Measurements from ENCODE around the gene MYO7A.

The MYO7A gene

GRCh38 chr11:77088236-77089003 is 39.6 kb upstream of the MYO7A start:
- Histone ChIP-seq H3K4me2 (ENCODE audit: low read length, poor library complexity, severe bottlenecking) (no peak overlapping the region), H4K91ac (ENCODE audit: low read length) (no peak overlapping the region), H3K9me3 (ENCODE audit: control insufficient read depth, low read length) (no peaks in the 10 kb centered on the region), H3K27me3 (ENCODE audit: control insufficient read depth in 1 of 2, insufficient read depth in 1 of 2, low read length in 2 of 2) (no peaks in the 10 kb centered on the region), H3K79me1 (replicated peaks; ENCODE audit: low read length, poor library complexity, severe bottlenecking) (peaks cover 8% of the 10 kb centered on the region), H2AFZ (ENCODE audit: low read depth, low read length) (no peak overlapping the region), H3K27ac (ENCODE audit: low read length, poor library complexity, severe bottlenecking) (no peak overlapping the region), H3K4me3 (ENCODE audit: insufficient read depth in 1 of 2, low read depth in 1 of 2, low read length in 2 of 2) (no peak overlapping the region), H3K18ac (ENCODE audit: low read depth in 1 of 2, low read length in 2 of 2) (no peak overlapping the region), H4K8ac (ENCODE audit: low read length) (no peak overlapping the region), H3K23ac (ENCODE audit: low read length in 2 of 2) (no peak overlapping the region), H3K14ac (ENCODE audit: low read length in 2 of 2) (no peak overlapping the region), H2BK5ac (ENCODE audit: low read depth, low read length, poor library complexity, severe bottlenecking) (no peak overlapping the region), H3K9ac (ENCODE audit: low read length) (no peak overlapping the region), H3K4me1 (ENCODE audit: control insufficient read depth, insufficient read depth, low read depth, low read length) (peaks cover under 1% of the 10 kb centered on the region), H2BK15ac (ENCODE audit: low read depth, poor library complexity, severe bottlenecking) (no peak overlapping the region), H2AK5ac (ENCODE audit: low read length, severe bottlenecking) (no peak overlapping the region), H2BK12ac (ENCODE audit: low read length in 2 of 2) (no peak overlapping the region), H3K4ac (ENCODE audit: low read depth in 1 of 2, low read length in 2 of 2) (no peak overlapping the region), H3K36me3 (ENCODE audit: control insufficient read depth in 1 of 2, insufficient read depth in 2 of 2, low read depth in 1 of 2, low read length in 2 of 2) (peaks cover 32 to 58% of the 10 kb centered on the region in 2 experiments), H2BK120ac (ENCODE audit: low read depth, low read length) (no peak overlapping the region)
- no peak for DNase-seq
- 78% methylated on average over 9 of the region's 11 CpGs for WGBS

DNA sequence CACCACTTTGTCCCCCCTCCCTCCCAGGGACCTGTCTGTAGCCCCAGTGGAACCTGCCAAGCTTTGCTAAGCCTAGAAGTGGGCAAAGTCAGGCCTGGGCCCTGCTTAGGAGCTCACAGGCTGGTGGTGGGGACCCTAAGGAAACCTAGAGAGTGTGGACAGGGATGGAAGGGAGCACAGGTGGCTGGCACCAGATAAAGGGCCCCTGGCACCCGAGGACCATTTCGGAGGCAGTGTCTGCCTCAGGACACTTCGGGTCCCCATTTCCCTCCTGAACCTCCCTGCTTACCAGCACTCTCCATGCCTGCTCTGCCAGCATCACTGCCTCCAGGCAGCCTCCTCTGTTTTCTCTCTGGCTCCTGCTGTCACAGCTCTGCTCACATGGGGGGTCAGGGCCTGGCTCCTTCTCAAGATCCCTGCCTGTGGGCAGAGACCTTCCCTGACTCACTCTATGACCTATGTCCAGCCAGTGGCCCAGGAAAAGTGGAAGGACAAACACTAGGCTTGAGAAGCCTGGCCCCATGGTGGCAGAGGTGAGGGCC is 39.0 kb upstream of the MYO7A start:
- H3K4me3 ChIP-seq (ENCODE audit: insufficient read depth in 1 of 2, low read depth in 1 of 2, low read length in 2 of 2) = no peak overlapping the region
- WGBS = 94% methylated on average over 3 of the region's 3 CpGs

GRCh38 chr11:77090046-77090372 is 38.0 kb upstream of the MYO7A start:
- no peak overlapping the region for H2AFZ ChIP-seq (ENCODE audit: low read depth, low read length)
- no peak overlapping the region for H3K4me3 ChIP-seq (ENCODE audit: insufficient read depth in 1 of 2, low read depth in 1 of 2, low read length in 2 of 2)
- no peak overlapping the region for H3K27ac ChIP-seq (ENCODE audit: low read length, poor library complexity, severe bottlenecking)

More for the DNA sequence above, 39.0 kb upstream of the MYO7A start:
- H3K4me1 ChIP-seq (ENCODE audit: control insufficient read depth, insufficient read depth, low read depth, low read length) = no peaks in the 10 kb centered on the region
- H3K4me2 ChIP-seq (ENCODE audit: low read length, poor library complexity, severe bottlenecking) = no peak overlapping the region
- no peak overlapping the region for H3K23ac ChIP-seq (ENCODE audit: low read length in 2 of 2)
- H3K18ac ChIP-seq (ENCODE audit: low read depth in 1 of 2, low read length in 2 of 2) = no peak overlapping the region
- no peak overlapping the region for H3K4ac ChIP-seq (ENCODE audit: low read depth in 1 of 2, low read length in 2 of 2)
- H2AFZ ChIP-seq (ENCODE audit: low read depth, low read length) = no peak overlapping the region
- H3K36me3 ChIP-seq (ENCODE audit: control insufficient read depth in 1 of 2, insufficient read depth in 2 of 2, low read depth in 1 of 2, low read length in 2 of 2) = peaks cover 34 to 64% of the 10 kb centered on the region in 2 experiments
- no peak overlapping the region for H2BK12ac ChIP-seq (ENCODE audit: low read length in 2 of 2)
- H3K9me3 ChIP-seq (ENCODE audit: control insufficient read depth, low read length) = no peaks in the 10 kb centered on the region
- no peak overlapping the region for H2BK5ac ChIP-seq (ENCODE audit: low read depth, low read length, poor library complexity, severe bottlenecking)
- no peak overlapping the region for H2AK5ac ChIP-seq (ENCODE audit: low read length, severe bottlenecking)
- H3K27ac ChIP-seq (ENCODE audit: low read length, poor library complexity, severe bottlenecking) = no peak overlapping the region
- H3K9ac ChIP-seq (ENCODE audit: low read length) = no peak overlapping the region
- H4K91ac ChIP-seq (ENCODE audit: low read length) = no peak overlapping the region
- H4K8ac ChIP-seq (ENCODE audit: low read length) = no peak overlapping the region
- H3K79me1 ChIP-seq (replicated peaks; ENCODE audit: low read length, poor library complexity, severe bottlenecking) = peaks cover 5% of the 10 kb centered on the region
- no peak overlapping the region for H2BK120ac ChIP-seq (ENCODE audit: low read depth, low read length)
- H3K14ac ChIP-seq (ENCODE audit: low read length in 2 of 2) = peak overlapping the region in 1 of 2 experiments; percentile 8
- no peak for DNase-seq
- H3K27me3 ChIP-seq (ENCODE audit: control insufficient read depth in 1 of 2, insufficient read depth in 1 of 2, low read length in 2 of 2) = no peaks in the 10 kb centered on the region
- H2BK15ac ChIP-seq (ENCODE audit: low read depth, poor library complexity, severe bottlenecking) = no peak overlapping the region

GRCh38 chr11:77090373-77091111 is 37.5 kb upstream of the MYO7A start:
- H3K27me3 ChIP-seq (ENCODE audit: control insufficient read depth in 1 of 2, insufficient read depth in 1 of 2, low read length in 2 of 2) = no peaks in the 10 kb centered on the region
- no peak overlapping the region for H3K18ac ChIP-seq (ENCODE audit: low read depth in 1 of 2, low read length in 2 of 2)
- no peaks in the 10 kb centered on the region for H3K9me3 ChIP-seq (ENCODE audit: control insufficient read depth, low read length)
- WGBS = 73% methylated on average over 13 of the region's 13 CpGs
- no peak overlapping the region for H3K4ac ChIP-seq (ENCODE audit: low read depth in 1 of 2, low read length in 2 of 2)
- H3K14ac ChIP-seq (ENCODE audit: low read length in 2 of 2) = no peak overlapping the region
- H4K91ac ChIP-seq (ENCODE audit: low read length) = no peak overlapping the region
- no peak overlapping the region for H2AK5ac ChIP-seq (ENCODE audit: low read length, severe bottlenecking)
- no peak overlapping the region for H3K4me3 ChIP-seq (ENCODE audit: insufficient read depth in 1 of 2, low read depth in 1 of 2, low read length in 2 of 2)
- H3K36me3 ChIP-seq (ENCODE audit: control insufficient read depth in 1 of 2, insufficient read depth in 2 of 2, low read depth in 1 of 2, low read length in 2 of 2) = peaks cover 37 to 69% of the 10 kb centered on the region in 2 experiments
- no peaks in the 10 kb centered on the region for H3K4me1 ChIP-seq (ENCODE audit: control insufficient read depth, insufficient read depth, low read depth, low read length)
- H2BK120ac ChIP-seq (ENCODE audit: low read depth, low read length) = no peak overlapping the region
- H2AFZ ChIP-seq (ENCODE audit: low read depth, low read length) = no peak overlapping the region
- no peak overlapping the region for H2BK12ac ChIP-seq (ENCODE audit: low read length in 2 of 2)
- DNase-seq = no peak
- H3K27ac ChIP-seq (ENCODE audit: low read length, poor library complexity, severe bottlenecking) = no peak overlapping the region
- no peak overlapping the region for H4K8ac ChIP-seq (ENCODE audit: low read length)
- H3K9ac ChIP-seq (ENCODE audit: low read length) = no peak overlapping the region
- H2BK5ac ChIP-seq (ENCODE audit: low read depth, low read length, poor library complexity, severe bottlenecking) = no peak overlapping the region
- no peak overlapping the region for H3K4me2 ChIP-seq (ENCODE audit: low read length, poor library complexity, severe bottlenecking)
- H3K79me1 ChIP-seq (replicated peaks; ENCODE audit: low read length, poor library complexity, severe bottlenecking) = peaks cover 2% of the 10 kb centered on the region
- H3K23ac ChIP-seq (ENCODE audit: low read length in 2 of 2) = no peak overlapping the region
- no peak overlapping the region for H2BK15ac ChIP-seq (ENCODE audit: low read depth, poor library complexity, severe bottlenecking)

More at GRCh38 chr11:77090046-77090372, 38.0 kb upstream of the MYO7A start:
- peaks cover 2% of the 10 kb centered on the region for H3K79me1 ChIP-seq (replicated peaks; ENCODE audit: low read length, poor library complexity, severe bottlenecking)
- no peak overlapping the region for H4K8ac ChIP-seq (ENCODE audit: low read length)
- 95% methylated on average over 4 of the region's 4 CpGs for WGBS
- no peak overlapping the region for H3K23ac ChIP-seq (ENCODE audit: low read length in 2 of 2)
- H2BK5ac ChIP-seq (ENCODE audit: low read depth, low read length, poor library complexity, severe bottlenecking) = no peak overlapping the region
- no peak overlapping the region for H3K9ac ChIP-seq (ENCODE audit: low read length)
- no peak overlapping the region for H2AK5ac ChIP-seq (ENCODE audit: low read length, severe bottlenecking)
- H3K9me3 ChIP-seq (ENCODE audit: control insufficient read depth, low read length) = no peaks in the 10 kb centered on the region
- no peak overlapping the region for H3K4ac ChIP-seq (ENCODE audit: low read depth in 1 of 2, low read length in 2 of 2)
- H4K91ac ChIP-seq (ENCODE audit: low read length) = no peak overlapping the region
- peaks cover 38 to 66% of the 10 kb centered on the region in 2 experiments for H3K36me3 ChIP-seq (ENCODE audit: control insufficient read depth in 1 of 2, insufficient read depth in 2 of 2, low read depth in 1 of 2, low read length in 2 of 2)
- no peak overlapping the region for H3K18ac ChIP-seq (ENCODE audit: low read depth in 1 of 2, low read length in 2 of 2)
- no peak overlapping the region for H2BK12ac ChIP-seq (ENCODE audit: low read length in 2 of 2)
- no peaks in the 10 kb centered on the region for H3K27me3 ChIP-seq (ENCODE audit: control insufficient read depth in 1 of 2, insufficient read depth in 1 of 2, low read length in 2 of 2)
- H3K14ac ChIP-seq (ENCODE audit: low read length in 2 of 2) = no peak overlapping the region
- H3K4me1 ChIP-seq (ENCODE audit: control insufficient read depth, insufficient read depth, low read depth, low read length) = no peaks in the 10 kb centered on the region
- H2BK15ac ChIP-seq (ENCODE audit: low read depth, poor library complexity, severe bottlenecking) = no peak overlapping the region
- no peak overlapping the region for H2BK120ac ChIP-seq (ENCODE audit: low read depth, low read length)
- DNase-seq = no peak
- no peak overlapping the region for H3K4me2 ChIP-seq (ENCODE audit: low read length, poor library complexity, severe bottlenecking)

All from mesenchymal stem cell (in vitro differentiated cells and primary cell).